HG03108 (cell line): ENCODE data around the gene SH3BGRL2.
"Not testable (repeated sequence)": the region's sequence is repeated elsewhere in the genome, so short reads cannot be mapped to it uniquely, and the experiment has no call there.

ENCODE experiments used
- ATAC-seq: cut with Tn5 transposase; IDR thresholded peaks from one replicate; pipeline ENCODE4 v1.9.1; 2021; ENCODE audit warnings: moderate library complexity; ENCODE audit not compliant: unreplicated experiment

Gene SH3BGRL2

GRCh38 chr6:79614326-79615305 is 16.5 kb upstream of the SH3BGRL2 start:
- no peak for ATAC-seq

GRCh38 chr6:79617518-79617941 is 13.6 kb upstream of the SH3BGRL2 start:
- ATAC-seq = no peak

DNA sequence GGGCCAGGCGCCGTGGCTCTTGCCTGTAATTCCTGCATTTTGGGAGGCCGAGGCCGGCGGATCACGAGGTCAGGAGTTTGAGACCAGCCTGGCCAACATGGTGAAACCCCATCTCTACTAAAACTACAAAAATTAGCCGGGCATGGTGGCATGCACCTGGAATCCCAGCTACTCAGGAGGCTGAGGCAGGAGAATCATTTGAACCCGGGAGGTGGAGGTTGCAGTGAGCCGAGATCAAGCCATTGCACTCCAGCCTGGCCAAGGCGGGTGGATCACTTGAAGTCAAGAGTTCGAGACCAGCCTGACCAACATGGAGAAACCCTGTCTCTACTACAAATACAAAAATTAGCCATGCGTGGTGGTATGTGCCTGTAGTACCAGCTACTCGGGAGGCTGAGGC is 12.7 kb upstream of the SH3BGRL2 start:
- not testable (repeated sequence) for ATAC-seq

DNA sequence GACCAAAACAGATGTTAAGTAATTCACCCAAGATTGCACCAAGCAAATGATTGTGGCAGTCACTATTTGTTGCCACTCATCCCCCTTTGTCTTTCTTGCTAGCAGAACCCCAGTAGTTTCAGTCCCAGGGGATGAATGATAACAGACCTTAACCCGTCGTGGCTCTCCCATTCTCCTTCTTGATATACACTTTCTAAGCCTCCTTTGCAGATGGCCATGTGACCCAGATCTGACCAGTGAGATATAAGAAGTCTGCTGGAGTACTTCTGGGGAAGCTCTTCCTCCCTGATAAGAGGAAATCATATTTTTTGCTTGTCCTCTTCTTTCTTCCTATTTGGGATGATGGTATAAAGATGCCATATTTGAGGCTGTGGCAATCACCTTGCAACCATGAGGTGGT is 9.6 kb upstream of the SH3BGRL2 start:
- no peak for ATAC-seq

DNA sequence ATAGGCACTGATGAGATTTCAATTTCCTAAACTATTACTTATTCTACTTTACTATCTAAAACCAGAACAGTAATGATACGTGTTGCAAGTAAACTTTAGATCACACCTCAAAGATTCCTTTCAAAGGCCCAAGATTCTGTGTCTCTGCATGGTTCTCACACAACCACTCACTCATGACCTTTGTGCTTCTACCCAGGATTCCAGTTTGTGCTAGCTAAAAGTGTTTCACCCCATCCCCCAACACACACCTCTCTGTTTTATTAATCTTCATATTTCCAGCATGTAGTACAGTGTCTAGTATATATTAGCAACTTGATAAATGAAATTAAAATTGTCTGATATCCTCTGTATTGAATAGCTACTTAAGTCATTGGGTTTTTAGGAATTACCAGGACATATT is 8.8 kb upstream of the SH3BGRL2 start:
- no peak for ATAC-seq

DNA sequence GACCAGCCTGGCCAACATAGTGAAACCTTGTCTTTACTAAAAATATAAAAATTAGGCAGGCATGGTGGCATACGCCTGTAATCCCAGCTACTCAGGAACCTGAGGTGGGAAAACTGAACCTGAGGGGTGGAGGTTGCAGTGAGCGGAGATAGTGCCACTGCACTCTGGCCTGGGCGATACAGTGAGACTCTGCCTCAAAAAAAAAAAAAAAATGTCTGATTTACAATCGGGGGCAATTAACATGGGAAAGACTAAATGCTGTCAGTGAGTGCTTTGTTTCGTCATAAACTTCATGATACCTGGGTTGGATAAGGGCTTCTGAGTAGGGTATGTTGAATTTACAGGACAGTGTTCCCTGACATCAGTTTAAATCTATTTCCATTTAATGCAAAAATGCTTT is 8.0 kb upstream of the SH3BGRL2 start:
- no peak for ATAC-seq

DNA sequence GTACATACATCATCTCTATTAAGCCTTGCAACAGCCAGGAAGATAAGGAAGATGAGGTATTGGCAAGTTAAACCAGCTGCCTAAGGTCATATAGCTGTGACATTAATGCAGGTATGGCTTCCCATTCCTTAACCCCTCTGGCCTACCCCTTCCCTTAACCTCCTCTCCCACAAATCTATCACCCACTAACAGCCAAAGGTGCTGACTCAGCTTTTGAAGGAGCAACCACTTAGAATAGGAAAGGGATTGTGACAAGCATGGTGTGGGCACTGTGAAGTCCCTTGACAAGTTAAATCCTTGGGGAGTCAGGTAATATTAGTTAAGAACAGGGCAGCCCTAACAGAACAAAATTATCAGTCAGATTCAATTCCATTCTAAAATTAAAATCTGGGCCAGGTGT is 5.4 kb upstream of the SH3BGRL2 start:
- no peak for ATAC-seq

DNA sequence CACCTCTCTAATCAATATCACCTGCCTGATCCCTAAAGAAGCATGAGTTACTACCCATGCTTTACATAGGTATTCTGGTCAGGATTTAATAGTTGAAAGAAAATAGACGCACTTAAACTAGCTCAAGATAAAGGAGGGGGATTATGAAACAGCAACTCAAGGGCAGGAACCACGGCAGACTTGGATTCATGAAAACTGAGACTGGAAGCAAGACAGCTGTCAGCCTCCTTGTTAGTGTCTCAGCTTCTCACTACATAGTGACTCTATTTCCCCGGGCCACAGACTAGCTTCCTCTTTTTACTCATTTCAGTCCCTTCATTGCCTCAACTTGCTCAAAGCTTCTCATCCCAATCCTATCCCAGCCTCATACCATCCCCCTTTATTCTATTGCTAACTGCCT is 4.3 kb upstream of the SH3BGRL2 start:
- ATAC-seq = no peak

- no peak for ATAC-seq
Observed at GRCh38 chr6:79627422-79627821, 3.7 kb upstream of the SH3BGRL2 start.

DNA sequence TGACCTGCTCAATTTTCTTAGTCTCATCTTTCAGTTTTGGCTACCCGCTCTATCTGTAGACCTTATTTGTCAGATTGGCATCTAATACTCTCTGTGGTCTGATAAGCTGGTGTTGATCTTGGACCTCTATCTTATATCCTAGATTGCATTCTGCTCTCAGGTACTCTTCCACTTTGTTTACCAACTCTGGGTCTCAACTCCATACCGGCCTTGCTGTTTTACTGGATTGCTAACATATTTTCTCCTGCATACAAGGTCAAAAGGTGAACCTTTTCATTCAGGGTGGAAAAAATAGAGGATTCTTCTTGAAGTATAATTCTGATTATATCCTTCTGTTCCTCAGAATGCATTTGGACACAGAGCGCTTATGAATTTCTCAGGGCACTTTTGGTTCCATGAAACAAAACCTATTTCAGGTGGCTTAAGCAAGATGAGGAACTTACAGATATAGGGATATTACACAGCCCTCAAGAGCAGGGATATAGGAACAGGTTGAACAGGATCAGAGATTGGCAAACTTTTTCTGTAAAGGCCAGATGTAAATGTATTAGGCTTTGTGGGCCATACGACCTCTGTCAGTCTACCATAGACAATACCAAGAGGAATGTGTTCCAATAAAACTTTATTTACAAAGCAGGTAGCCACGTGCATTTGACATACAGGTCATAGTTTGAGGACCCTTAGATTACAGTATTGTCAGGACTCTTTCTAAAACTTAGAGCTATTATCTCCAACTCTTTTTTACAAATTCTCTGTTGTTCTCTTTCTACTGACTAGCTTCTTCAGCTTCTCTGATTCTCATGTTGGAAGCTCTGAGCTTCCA is 2.5 kb upstream of the SH3BGRL2 start:
- no peak for ATAC-seq

DNA sequence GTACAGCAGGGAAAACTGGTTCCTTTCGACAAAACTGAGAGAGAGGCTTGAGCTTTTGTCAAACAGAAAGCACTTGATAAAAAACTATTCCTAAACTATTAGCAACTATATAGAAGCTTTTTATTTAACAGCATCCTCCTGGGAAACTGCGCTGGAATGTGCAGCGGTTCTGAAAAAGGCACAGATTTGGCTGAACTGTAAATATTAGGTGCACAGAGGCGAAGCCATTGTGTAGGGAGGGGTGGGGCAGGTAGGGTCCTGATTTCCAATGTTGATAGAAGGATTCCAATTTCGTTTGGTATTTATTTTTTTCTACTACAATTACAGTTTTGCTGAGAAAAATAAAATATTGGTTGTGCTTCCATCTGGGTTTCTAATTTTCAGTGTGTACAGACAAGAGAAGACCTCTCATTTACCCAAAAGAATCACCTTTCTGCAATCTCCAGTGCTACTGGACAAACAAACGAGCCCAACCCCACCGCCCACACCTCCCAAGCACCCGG is 698 bp upstream of the SH3BGRL2 start:
- no peak for ATAC-seq

DNA sequence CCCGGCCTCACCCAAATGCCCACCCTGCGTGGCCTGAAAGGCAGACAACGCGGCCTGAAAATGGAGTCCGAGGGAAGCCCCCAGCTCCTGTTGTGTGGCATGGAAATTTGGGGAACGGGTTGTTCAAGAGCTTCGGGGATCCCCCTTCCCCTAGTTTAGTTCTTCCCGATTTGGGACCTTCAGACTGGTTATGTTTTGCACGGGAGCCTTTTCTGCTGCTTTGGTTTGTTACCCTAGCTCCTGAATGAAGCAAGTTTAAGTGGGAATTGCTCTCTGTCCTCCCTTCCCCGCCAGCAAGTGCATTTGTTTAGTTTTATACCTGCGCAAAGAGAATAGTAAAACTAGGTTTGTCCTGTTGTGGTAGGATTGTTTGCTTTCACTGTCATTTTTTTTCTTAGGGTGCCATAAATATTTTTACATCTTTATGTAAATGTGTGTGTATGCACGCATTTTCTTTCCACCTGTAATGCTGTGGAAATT is 604 bp downstream of the SH3BGRL2 start:
- ATAC-seq = no peak

DNA sequence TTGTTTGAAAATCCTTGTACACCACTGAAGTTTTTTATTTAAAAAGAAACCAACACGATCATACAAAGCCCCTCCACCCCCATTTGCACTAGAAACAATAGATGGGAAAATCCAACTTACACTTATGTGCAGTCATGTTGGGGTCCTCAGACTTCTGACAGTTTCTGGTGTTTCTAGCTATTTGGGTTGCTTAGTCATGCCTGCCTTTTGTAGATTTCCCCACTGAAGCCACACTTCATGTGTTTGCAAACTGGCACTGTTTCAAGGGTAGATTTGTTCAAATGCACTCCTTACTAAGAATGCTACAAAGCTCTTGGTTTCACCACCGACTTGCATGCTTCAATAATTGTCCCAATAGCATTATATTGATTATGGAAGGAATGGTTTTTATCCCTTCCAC is 1.5 kb downstream of the SH3BGRL2 start:
- ATAC-seq = no peak

- ATAC-seq = no peak
Observed at GRCh38 chr6:79634491-79635231, 3.5 kb downstream of the SH3BGRL2 start.

DNA sequence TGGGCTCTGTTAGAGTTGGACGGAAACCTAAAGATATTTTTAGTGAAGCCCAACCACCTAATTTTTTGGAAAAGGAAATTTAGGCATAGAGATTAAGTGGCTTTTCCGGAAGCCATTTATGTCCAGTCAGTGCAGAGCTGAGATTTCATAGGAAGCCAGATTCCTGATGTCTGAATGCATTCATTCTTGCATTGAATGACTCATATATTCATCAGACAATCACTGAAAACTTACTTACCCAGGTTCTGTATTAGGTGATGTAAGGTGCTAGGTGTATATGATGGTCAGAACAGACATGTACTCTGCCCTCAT is 4.1 kb downstream of the SH3BGRL2 start:
- ATAC-seq = no peak

GRCh38 chr6:79636673-79637072 is 5.5 kb downstream of the SH3BGRL2 start:
- no peak for ATAC-seq

DNA sequence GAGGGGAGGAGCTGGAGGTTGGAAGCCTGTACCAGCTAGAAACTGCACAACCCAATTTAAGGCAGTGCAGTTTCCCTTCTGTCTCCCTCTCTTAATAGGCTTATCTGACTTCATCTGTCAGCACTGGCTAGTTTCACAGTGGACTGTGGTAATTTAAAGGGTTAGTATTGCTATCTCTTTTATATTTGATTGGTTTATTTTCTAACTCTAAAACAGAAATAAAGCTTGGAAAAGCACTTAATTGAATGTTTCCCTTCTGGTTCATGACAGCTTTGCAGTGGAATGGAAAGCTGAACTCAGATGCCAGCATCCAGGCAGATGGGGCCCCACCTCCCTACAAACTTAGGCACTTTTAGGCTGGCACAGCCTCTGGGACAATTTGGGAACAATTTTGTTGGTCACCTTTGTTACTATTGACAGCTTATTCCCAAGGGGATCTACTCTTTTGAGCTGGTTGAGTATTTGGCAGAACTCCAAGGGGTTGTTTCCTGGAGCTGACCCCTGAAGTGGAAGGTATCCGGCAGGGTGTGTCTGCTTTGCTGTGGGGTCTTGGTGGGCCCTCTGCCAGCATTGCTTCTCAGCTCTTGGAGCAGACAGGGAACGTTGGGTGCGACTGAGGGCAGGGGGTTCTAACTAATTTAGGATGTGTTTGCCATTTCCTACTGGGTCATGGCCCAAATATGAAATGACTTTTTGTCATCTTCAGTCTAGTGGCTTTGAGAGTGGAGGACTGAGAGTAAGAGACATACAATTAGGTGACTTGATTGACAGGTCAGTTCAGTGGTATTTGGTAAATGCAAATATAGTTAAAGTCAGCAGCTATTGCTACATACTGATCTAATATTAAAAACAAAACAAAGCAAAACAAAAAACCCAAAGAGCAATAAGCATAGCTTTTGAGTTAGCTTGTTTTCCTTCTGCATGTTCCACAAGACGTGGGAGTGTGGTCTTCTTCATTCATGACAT is 9.3 kb downstream of the SH3BGRL2 start:
- no peak for ATAC-seq

GRCh38 chr6:79646006-79646405 is 14.9 kb downstream of the SH3BGRL2 start:
- ATAC-seq = no peak

DNA sequence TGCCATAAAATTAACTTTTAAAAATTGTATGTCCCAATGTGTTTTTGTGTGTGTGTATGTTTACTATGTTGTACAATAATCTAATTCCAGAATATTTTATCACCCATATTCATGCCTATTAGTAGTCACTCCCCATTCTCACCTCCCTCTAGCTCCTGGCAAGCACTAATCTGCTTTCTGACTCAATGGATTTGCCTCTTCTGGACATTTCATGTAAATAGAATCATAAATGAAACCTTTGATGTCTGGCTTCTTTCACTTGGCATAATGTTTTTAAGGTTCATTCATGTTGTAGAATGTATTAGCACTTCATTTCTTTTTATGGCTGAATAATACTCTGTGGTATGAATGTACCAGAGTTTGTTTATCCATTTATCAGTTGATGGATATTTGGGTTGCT is 15.4 kb downstream of the SH3BGRL2 start:
- no peak for ATAC-seq

GRCh38 chr6:79647741-79648140 is 16.6 kb downstream of the SH3BGRL2 start:
- ATAC-seq = no peak
